ENCODE data around the gene NR2E1. TPM values are rescaled to one million over a fixed set of nuclear protein-coding genes. Genes with fewer than 3 reads are reported as not detected.

The NR2E1 gene
- polyA plus RNA-seq, 1 of the 3 experiments (the other 2 are of a cell fraction): not detected

- Histone ChIP-seq H3F3A (replicated peaks; ENCODE audit: insufficient read depth) (peaks cover 5% of the 10 kb centered on the region), H3K9ac (no peak overlapping the region), H3K79me2 (ENCODE audit: insufficient read depth) (no peaks in the 10 kb centered on the region), H2AFZ (ENCODE audit: low read depth) (peak overlapping the region; percentile 75), H3K4me2 (peak overlapping the region; percentile 88), H3K9me3 (no peaks in the 10 kb centered on the region), H3K27ac (ENCODE audit: low read depth in 2 of 2, low read length in 1 of 2) (no peak overlapping the region), H3K36me3 (replicated peaks in 1 of 2; ENCODE audit: control insufficient read depth in 1 of 2, insufficient read depth in 2 of 2, low read length in 1 of 2) (no peaks in the 10 kb centered on the region), H3K27me3 (ENCODE audit: insufficient read depth) (peaks cover 41% of the 10 kb centered on the region), H3K4me3 (ENCODE audit: low read depth in 2 of 2, low read length in 1 of 2) (peak overlapping the region; percentile 53 to 63), H4K20me1 (ENCODE audit: insufficient read depth) (no peaks in the 10 kb centered on the region), H3K9me2 (no peaks in the 10 kb centered on the region), H3K4me1 (ENCODE audit: control insufficient read depth in 1 of 2, insufficient read depth in 2 of 2, low read depth in 1 of 2, low read length in 1 of 2) (peaks cover 0 to 34% of the 10 kb centered on the region in 2 experiments; a peak in 2 of 4 replicates)
- ChIA-PET CTCF (interaction anchor here (1.0 to 1.2 kb wide), 4 partner anchors 15 to 409 kb away, joined by 3 to 6 read pairs (median 4); no protein-coding TSS in a partner anchor), POLR2A (no interaction called here)
- peak; percentile 64 for DNase-seq
- TF ChIP-seq SIN3A (IDR thresholded peaks at IDR 0.05; ENCODE audit: borderline replicate concordance, low read depth, low read length) (no peak), EZH2phosphoT487 (IDR thresholded peaks at IDR 0.05; ENCODE audit: borderline replicate concordance, low read depth) (peak; percentile 65; the same call in 1 of the 2 replicates)
- WGBS (ENCODE audit: low lambda C conversion rate): 21% methylated on average over 55 of the region's 67 CpGs
Measured at GRCh38 chr6:108118810-108119768, 46.7 kb upstream of the NR2E1 start.

GRCh38 chr6:108119769-108120141, 46.1 kb upstream of the NR2E1 start:
- POLR2A ChIA-PET: no interaction called here
- peaks cover 40% of the 10 kb centered on the region for H3K27me3 ChIP-seq (ENCODE audit: insufficient read depth)
- peak overlapping the region; percentile 88; the same call in 1 of the 2 replicates for H3K4me2 ChIP-seq

More at GRCh38 chr6:108119769-108120141, 46.1 kb upstream of the NR2E1 start:
- no peaks in the 10 kb centered on the region for H3K36me3 ChIP-seq (replicated peaks in 1 of 2; ENCODE audit: control insufficient read depth in 1 of 2, insufficient read depth in 2 of 2, low read length in 1 of 2)
- H4K20me1 ChIP-seq (ENCODE audit: insufficient read depth): no peaks in the 10 kb centered on the region
- 96% methylated on average over 21 of the region's 24 CpGs for WGBS (ENCODE audit: low lambda C conversion rate)
- no peak overlapping the region for H3K9ac ChIP-seq
- H3K4me3 ChIP-seq (ENCODE audit: low read depth in 2 of 2, low read length in 1 of 2): no peak overlapping the region
- no peaks in the 10 kb centered on the region for H3K9me2 ChIP-seq
- no peaks in the 10 kb centered on the region for H3K79me2 ChIP-seq (ENCODE audit: insufficient read depth)
- no peak for DNase-seq
- peaks cover 0 to 33% of the 10 kb centered on the region in 2 experiments; a peak in 2 of 4 replicates for H3K4me1 ChIP-seq (ENCODE audit: control insufficient read depth in 1 of 2, insufficient read depth in 2 of 2, low read depth in 1 of 2, low read length in 1 of 2)
- no peak for TF ChIP-seq NFIC (IDR thresholded peaks at IDR 0.05; ENCODE audit: borderline replicate concordance)
- no peak for TF ChIP-seq RXRA (IDR thresholded peaks at IDR 0.05; ENCODE audit: borderline replicate concordance, low read depth)
- TF ChIP-seq IRF3 (IDR thresholded peaks at IDR 0.05; ENCODE audit: low read depth, low read length): no peak
- no peak for TF ChIP-seq GABPA (IDR thresholded peaks at IDR 0.05; ENCODE audit: low read depth)
- no peak for TF ChIP-seq SIN3A (IDR thresholded peaks at IDR 0.05; ENCODE audit: borderline replicate concordance, low read depth, low read length)
- no peak for TF ChIP-seq CHD2 (IDR thresholded peaks at IDR 0.05; ENCODE audit: low read length, partially characterized antibody)
- TF ChIP-seq MEF2A (IDR thresholded peaks at IDR 0.05; ENCODE audit: borderline replicate concordance, low read depth): no peak
- TF ChIP-seq REST (IDR thresholded peaks at IDR 0.05; ENCODE audit: low read depth, low read length): no peak
- no peak for TF ChIP-seq RCOR1 (IDR thresholded peaks at IDR 0.05; ENCODE audit: low read length)
- no peak for TF ChIP-seq YY1 (IDR thresholded peaks at IDR 0.05; ENCODE audit: low read depth)
- TF ChIP-seq FOSL2 (IDR thresholded peaks at IDR 0.05; ENCODE audit: borderline replicate concordance, low read depth): no peak
- TF ChIP-seq GATA2 (CRISPR knock-in tag; IDR thresholded peaks at IDR 0.05): no peak
- no peak overlapping the region for H2AFZ ChIP-seq (ENCODE audit: low read depth)
- no peak overlapping the region for H3K27ac ChIP-seq (ENCODE audit: low read depth in 2 of 2, low read length in 1 of 2)
- H3F3A ChIP-seq (replicated peaks; ENCODE audit: insufficient read depth): no peaks in the 10 kb centered on the region
- no peaks in the 10 kb centered on the region for H3K9me3 ChIP-seq
- CTCF ChIA-PET: interaction anchor here (0.5 to 0.9 kb wide), 2 partner anchors 426 to 536 kb away, joined by 3 read pairs; no protein-coding TSS in a partner anchor
